HG03135 (cell line): ENCODE results near the gene CNIH3.

ENCODE experiments used
- ATAC-seq: cut with Tn5 transposase; IDR thresholded peaks from one replicate; pipeline ENCODE4 v1.9.1; 2021; ENCODE audit warnings: mild to moderate bottlenecking, moderate library complexity; ENCODE audit not compliant: unreplicated experiment

Gene CNIH3

GRCh38 chr1:224613486-224613885 is 2.6 kb upstream of the CNIH3 start:
- no peak for ATAC-seq

- no peak for ATAC-seq
These were observed 766 bp downstream of the CNIH3 start for GRCh38 chr1:224616756-224617409.

- no peak for ATAC-seq
These were observed 1.6 kb downstream of the CNIH3 start for GRCh38 chr1:224617410-224618355.

- ATAC-seq, result no peak
These were observed 3.1 kb downstream of the CNIH3 start for GRCh38 chr1:224619209-224619608.

GRCh38 chr1:224620105-224620504 is 4.0 kb downstream of the CNIH3 start:
- ATAC-seq, result no peak

GRCh38 chr1:224621813-224622682 is 5.9 kb downstream of the CNIH3 start:
- no peak for ATAC-seq

- ATAC-seq, result no peak
These were observed 6.7 kb downstream of the CNIH3 start for GRCh38 chr1:224622831-224623230.

- ATAC-seq, result no peak
These were observed 7.2 kb downstream of the CNIH3 start for GRCh38 chr1:224623310-224623714.

- peak; percentile 97 for ATAC-seq
These were observed 7.7 kb downstream of the CNIH3 start for GRCh38 chr1:224623743-224624333.

GRCh38 chr1:224624432-224624831 is 8.3 kb downstream of the CNIH3 start:
- ATAC-seq, result no peak

- no peak for ATAC-seq
These were observed 9.9 kb downstream of the CNIH3 start for GRCh38 chr1:224626042-224626441.

- no peak for ATAC-seq
These were observed 13.8 kb downstream of the CNIH3 start for GRCh38 chr1:224629965-224630364.

GRCh38 chr1:224631462-224632115 is 15.5 kb downstream of the CNIH3 start:
- no peak for ATAC-seq

GRCh38 chr1:224632381-224632871 is 16.3 kb downstream of the CNIH3 start:
- ATAC-seq, result no peak

GRCh38 chr1:224632921-224633321 is 16.8 kb downstream of the CNIH3 start:
- no peak for ATAC-seq

GRCh38 chr1:224635356-224635755 is 19.2 kb downstream of the CNIH3 start:
- ATAC-seq, result no peak

GRCh38 chr1:224637515-224637914 is 21.4 kb downstream of the CNIH3 start:
- no peak for ATAC-seq

- no peak for ATAC-seq
These were observed 21.8 kb downstream of the CNIH3 start for GRCh38 chr1:224637936-224638335.

- no peak for ATAC-seq
These were observed 23.4 kb downstream of the CNIH3 start for GRCh38 chr1:224639426-224639975.

GRCh38 chr1:224640018-224640417 is 23.9 kb downstream of the CNIH3 start:
- ATAC-seq, result no peak
